Smooth muscle cell (in vitro differentiated cells): Measurements from ENCODE around the gene FJX1. TPM values are rescaled to one million over a fixed set of nuclear protein-coding genes. Genes with fewer than 3 reads are reported as not detected.

Experiments
- DNase-seq: peaks from one replicate; lab custom pipeline; 2025; ENCODE audit not compliant: unreplicated experiment; lab: John Stamatoyannopoulos, UW
- H2AFZ ChIP-seq: fragments of 200-600 bp; sonication (generic); 2 replicates; pipeline ENCODE4 v1.6.0; 2016; ENCODE audit warnings: antibody characterized with exemption, low read depth, mild to moderate bottlenecking
- H3F3A ChIP-seq: fragments of 200-600 bp; sonication (generic); 2 replicates; pipeline ENCODE4 v1.6.0; 2017; ENCODE audit warnings: antibody characterized with exemption, low read depth
- H3K27ac ChIP-seq: fragments of 200-600 bp; sonication (generic); 2 replicates; pipeline ENCODE4 v1.5.1; 2016; ENCODE audit warnings: low read depth, mild to moderate bottlenecking
- H3K27me3 ChIP-seq: fragments of 200-600 bp; sonication (generic); 2 replicates; pipeline ENCODE4 v1.6.1; 2016; ENCODE audit warnings: low read depth, mild to moderate bottlenecking
- H3K36me3 ChIP-seq: fragments of 200-600 bp; sonication (generic); 2 replicates; pipeline ENCODE4 v1.5.1; 2016; ENCODE audit warnings: low read depth
- H3K4me1 ChIP-seq: fragments of 200-600 bp; sonication (generic); 2 replicates; pipeline ENCODE4 v1.5.1; 2016; ENCODE audit warnings: low read depth
- H3K4me2 ChIP-seq: fragments of 200-600 bp; sonication (generic); 2 replicates; pipeline ENCODE4 v1.6.0; 2016; ENCODE audit warnings: mild to moderate bottlenecking
- H3K4me3 ChIP-seq: fragments of 200-600 bp; sonication (generic); 2 replicates; pipeline ENCODE4 v1.5.1; 2016; ENCODE audit warnings: mild to moderate bottlenecking
- H3K79me2 ChIP-seq: fragments of 200-600 bp; sonication (generic); 2 replicates; pipeline ENCODE4 v1.6.0; 2016; ENCODE audit warnings: low read depth, mild to moderate bottlenecking
- H3K9ac ChIP-seq: fragments of 200-600 bp; sonication (generic); 2 replicates; pipeline ENCODE4 v1.6.0; 2016; ENCODE audit warnings: low read depth
- H3K9me3 ChIP-seq: fragments of 200-600 bp; sonication (generic); replicated peaks from 2 replicates; pipeline ENCODE4 v1.5.1; 2016; ENCODE audit warnings: low read depth
- H4K20me1 ChIP-seq: fragments of 200-600 bp; sonication (generic); 2 replicates; pipeline ENCODE4 v1.6.0; 2016; ENCODE audit warnings: low read depth
- WGBS: methylation state at CpG from one replicate; pipeline ENCODE4 v1.1.7; 2016; ENCODE audit warnings: low lambda C conversion rate; 5-methylcytosine and 5-hydroxymethylcytosine counted together
- polyA plus RNA-seq: library from polyadenylated mRNA; unstranded; fragments of >200 nt; fragmentation: Nextera tagmentation; extraction: Ambion mirVana; gene quantifications from 2 replicates; pipeline ENCODE4 v1.2.1, GENCODE V29; 2016
- total RNA-seq: library from RNA; depleted of rRNA; stranded (reverse); fragments of >200 nt; gene quantifications from 2 replicates; pipeline ENCODE4 v1.2.3, GENCODE V29; 2014
- TF ChIP-seq, protein P1 (sequence below): fragments of 200-600 bp; sonication (generic); IDR thresholded peaks from 2 replicates; pipeline ENCODE4 v1.5.1; 2017; ENCODE audit warnings: borderline replicate concordance, mild to moderate bottlenecking, antibody characterized with exemption; ENCODE audit not compliant: insufficient read depth, poor library complexity, severe bottlenecking

The FJX1 gene
- total and polyA plus RNA-seq, 2 experiments from 2014 or later, result 28.3 to 44.5 TPM

DNA sequence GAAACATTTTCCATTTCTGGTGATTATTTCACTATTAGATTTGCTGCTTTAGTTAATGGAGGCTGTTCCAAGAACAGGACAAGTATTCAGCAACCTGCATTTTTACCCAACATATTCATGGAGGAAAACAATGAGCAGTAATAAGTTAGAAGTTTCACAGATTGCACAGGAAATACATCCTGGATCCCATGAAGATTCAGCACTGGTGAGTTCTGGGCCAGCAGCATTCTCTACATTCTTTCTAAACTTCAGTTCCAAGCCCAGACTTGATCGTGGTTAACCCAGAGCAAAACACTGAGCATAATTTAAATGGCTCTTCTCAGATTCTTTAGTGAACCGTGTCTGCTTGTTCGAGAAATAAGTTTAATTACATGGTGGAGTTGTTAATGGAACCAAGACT lies 3.8 kb downstream of the FJX1 start:
- Histone ChIP-seq H3K27ac (peak overlapping the region; percentile 93), H3K9me3 (no peaks in the 10 kb centered on the region), H4K20me1 (peaks cover 6% of the 10 kb centered on the region), H2AFZ (no peak overlapping the region), H3K9ac (no peak overlapping the region), H3K79me2 (peaks cover 23% of the 10 kb centered on the region), H3K27me3 (no peaks in the 10 kb centered on the region), H3F3A (peaks cover 25% of the 10 kb centered on the region), H3K4me1 (peaks cover 49% of the 10 kb centered on the region), H3K4me3 (peak overlapping the region; percentile 64), H3K36me3 (no peaks in the 10 kb centered on the region), H3K4me2 (peak overlapping the region; percentile 93)
- TF ChIP-seq, protein P1, sequence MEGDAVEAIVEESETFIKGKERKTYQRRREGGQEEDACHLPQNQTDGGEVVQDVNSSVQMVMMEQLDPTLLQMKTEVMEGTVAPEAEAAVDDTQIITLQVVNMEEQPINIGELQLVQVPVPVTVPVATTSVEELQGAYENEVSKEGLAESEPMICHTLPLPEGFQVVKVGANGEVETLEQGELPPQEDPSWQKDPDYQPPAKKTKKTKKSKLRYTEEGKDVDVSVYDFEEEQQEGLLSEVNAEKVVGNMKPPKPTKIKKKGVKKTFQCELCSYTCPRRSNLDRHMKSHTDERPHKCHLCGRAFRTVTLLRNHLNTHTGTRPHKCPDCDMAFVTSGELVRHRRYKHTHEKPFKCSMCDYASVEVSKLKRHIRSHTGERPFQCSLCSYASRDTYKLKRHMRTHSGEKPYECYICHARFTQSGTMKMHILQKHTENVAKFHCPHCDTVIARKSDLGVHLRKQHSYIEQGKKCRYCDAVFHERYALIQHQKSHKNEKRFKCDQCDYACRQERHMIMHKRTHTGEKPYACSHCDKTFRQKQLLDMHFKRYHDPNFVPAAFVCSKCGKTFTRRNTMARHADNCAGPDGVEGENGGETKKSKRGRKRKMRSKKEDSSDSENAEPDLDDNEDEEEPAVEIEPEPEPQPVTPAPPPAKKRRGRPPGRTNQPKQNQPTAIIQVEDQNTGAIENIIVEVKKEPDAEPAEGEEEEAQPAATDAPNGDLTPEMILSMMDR, result no peak
- no peak for DNase-seq
- WGBS, result under 1% methylated on average over 3 of the region's 3 CpGs

DNA sequence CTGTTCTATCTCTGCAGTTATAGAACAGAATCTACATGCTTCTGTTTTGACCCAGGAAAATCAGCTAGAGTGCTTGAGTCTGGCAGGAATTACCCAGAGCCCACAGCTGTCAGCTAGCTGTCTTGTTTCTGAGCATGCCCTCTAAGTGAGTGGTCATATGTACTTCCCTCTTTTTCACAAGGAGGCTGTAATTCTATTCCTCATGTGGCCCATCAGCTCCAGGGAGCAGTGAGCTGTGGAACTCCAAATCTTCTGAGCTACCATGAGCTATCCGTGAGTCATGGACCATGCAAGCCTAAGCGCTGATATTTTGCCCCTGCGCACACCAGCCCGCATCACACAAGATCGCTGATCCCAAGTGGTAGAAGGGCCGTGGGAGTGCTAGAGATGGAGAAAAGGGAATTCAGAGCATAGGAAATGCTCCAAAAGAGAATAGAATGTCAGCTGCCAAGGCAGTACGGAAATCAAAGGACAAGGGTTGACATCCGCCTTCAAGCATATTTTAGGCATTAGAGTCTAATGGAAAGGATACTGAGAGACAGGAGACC lies 5.4 kb downstream of the FJX1 start:
- peaks cover 23% of the 10 kb centered on the region for H3K79me2 ChIP-seq
- peaks cover 6% of the 10 kb centered on the region for H4K20me1 ChIP-seq
- no peaks in the 10 kb centered on the region for H3K27me3 ChIP-seq
- DNase-seq, result no peak
- no peak overlapping the region for H3K4me3 ChIP-seq
- peaks cover 26% of the 10 kb centered on the region for H3F3A ChIP-seq
- peak overlapping the region; percentile 93 for H3K27ac ChIP-seq
- no peaks in the 10 kb centered on the region for H3K36me3 ChIP-seq
- TF ChIP-seq, protein P1, result no peak
- no peak overlapping the region for H3K9ac ChIP-seq
- WGBS, result 42% methylated on average over 8 of the region's 8 CpGs
- no peaks in the 10 kb centered on the region for H3K9me3 ChIP-seq
- H3K4me1 ChIP-seq, result peaks cover 44% of the 10 kb centered on the region
- H3K4me2 ChIP-seq, result peak overlapping the region; percentile 93
- no peak overlapping the region for H2AFZ ChIP-seq

DNA sequence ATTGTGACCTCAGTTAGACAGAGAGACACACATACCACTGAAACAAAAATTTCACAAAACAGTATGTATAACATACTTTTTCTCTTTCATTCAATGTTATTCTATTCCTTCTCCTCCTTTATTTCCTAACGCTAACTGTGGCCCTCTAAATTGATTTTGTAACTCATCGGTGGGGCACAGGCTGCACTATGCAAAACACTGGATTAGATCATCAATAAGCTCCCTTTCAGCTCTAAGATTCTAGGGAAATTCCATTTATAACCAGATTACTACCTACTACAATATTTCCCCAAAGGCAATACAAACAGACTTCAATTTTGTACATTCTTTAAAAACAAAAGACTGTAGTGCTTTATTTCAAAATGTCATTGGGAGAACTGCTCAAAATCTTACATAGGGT lies 6.1 kb downstream of the FJX1 start:
- Histone ChIP-seq H3K4me2 (peak overlapping the region; percentile 49), H3K4me1 (peaks cover 45% of the 10 kb centered on the region)

More for the DNA sequence above, 6.1 kb downstream of the FJX1 start:
- no peak overlapping the region for H3K4me3 ChIP-seq
- H3K9ac ChIP-seq, result no peak overlapping the region
- no peaks in the 10 kb centered on the region for H3K9me3 ChIP-seq
- peak overlapping the region; percentile 93 for H3K27ac ChIP-seq
- H4K20me1 ChIP-seq, result peaks cover 4% of the 10 kb centered on the region
- WGBS, result 84% methylated on average over 2 of the region's 2 CpGs
- TF ChIP-seq, protein P1, result no peak
- H3K36me3 ChIP-seq, result no peaks in the 10 kb centered on the region
- H3F3A ChIP-seq, result peaks cover 26% of the 10 kb centered on the region
- no peak overlapping the region for H2AFZ ChIP-seq
- no peaks in the 10 kb centered on the region for H3K27me3 ChIP-seq
- no peak for DNase-seq
- peaks cover 22% of the 10 kb centered on the region for H3K79me2 ChIP-seq
